ENCODE measurements around the gene MRPL20. TPM values are rescaled to one million over a fixed set of nuclear protein-coding genes. Genes with fewer than 3 reads are reported as not detected.

Gene MRPL20
- total and polyA plus RNA-seq, 4 donors: 60.1 to 181 (median 122) TPM

- Histone ChIP-seq H3K27me3 (ENCODE audit: control insufficient read depth in 3 of 3, insufficient read depth in 3 of 3, low read length in 2 of 3) (peaks cover 0 to 4% (median 0%) of the 10 kb centered on the region in 3 donors), H3K4me3 (no peak overlapping the region), H3K9ac (ENCODE audit: insufficient read depth in 1 of 2, low read length in 2 of 2) (no peak overlapping the region), H3K9me3 (ENCODE audit: control insufficient read depth in 4 of 4, insufficient read depth in 3 of 4, low read length in 3 of 4) (peaks cover 0 to 5% (median 0%) of the 10 kb centered on the region in 4 donors), H3K27ac (ENCODE audit: low read depth in 1 of 2, low read length in 1 of 2) (peak overlapping the region in 1 of 2 donors; percentile 74), H3K36me3 (ENCODE audit: control insufficient read depth in 4 of 4, insufficient read depth in 4 of 4, low read length in 4 of 4) (peaks cover 0 to 14% (median 5%) of the 10 kb centered on the region in 4 donors), H3K4me1 (ENCODE audit: control insufficient read depth in 5 of 5, insufficient read depth in 5 of 5, low read length in 5 of 5) (peaks cover 0 to 46% (median 9%) of the 10 kb centered on the region in 5 donors)
- no peak for TF ChIP-seq CTCF (IDR thresholded peaks at IDR 0.05; ENCODE audit: control extremely low read depth, extremely low read depth)
- no peak for ATAC-seq (ENCODE audit: insufficient read depth, low FRiP score)
- no peak for DNase-seq
- WGBS, 2 donors: 34 to 46% methylated on average over 6 to 8 of the region's 8 CpGs
Measured at GRCh38 chr1:1356166-1356795, 50.8 kb downstream of the MRPL20 start.

- DNase-seq (peak; percentile 50 to 78 (median 71)), ATAC-seq (ENCODE audit: insufficient read depth, low FRiP score) (no peak)
- H3K4me3 ChIP-seq: no peak overlapping the region
- peaks cover 0 to 14% (median 5%) of the 10 kb centered on the region in 4 donors for H3K36me3 ChIP-seq (ENCODE audit: control insufficient read depth in 4 of 4, insufficient read depth in 4 of 4, low read length in 4 of 4)
- H3K4me1 ChIP-seq (ENCODE audit: control insufficient read depth in 5 of 5, insufficient read depth in 5 of 5, low read length in 5 of 5): peaks cover 0 to 38% (median 9%) of the 10 kb centered on the region in 5 donors
- H3K9ac ChIP-seq (ENCODE audit: insufficient read depth in 1 of 2, low read length in 2 of 2): no peak overlapping the region
- TF ChIP-seq CTCF (IDR thresholded peaks at IDR 0.05; ENCODE audit: control extremely low read depth, extremely low read depth): no peak
- H3K9me3 ChIP-seq (ENCODE audit: control insufficient read depth in 4 of 4, insufficient read depth in 3 of 4, low read length in 3 of 4): peaks cover 0 to 2% (median 0%) of the 10 kb centered on the region in 4 donors
- WGBS, 2 donors: 4 to 6% methylated on average over 40 to 52 of the region's 52 CpGs
- no peak overlapping the region for H3K27ac ChIP-seq (ENCODE audit: low read depth in 1 of 2, low read length in 1 of 2)
- H3K27me3 ChIP-seq (ENCODE audit: control insufficient read depth in 3 of 3, insufficient read depth in 3 of 3, low read length in 2 of 3): no peaks in the 10 kb centered on the region
Measured at GRCh38 chr1:1355416-1355815, 51.7 kb downstream of the MRPL20 start.

- 23 to 35% methylated on average over 90 to 116 of the region's 116 CpGs for WGBS, 2 donors
- H3K27ac ChIP-seq (ENCODE audit: low read depth in 1 of 2, low read length in 1 of 2): no peak overlapping the region
- H3K4me1 ChIP-seq (ENCODE audit: control insufficient read depth in 5 of 5, insufficient read depth in 5 of 5, low read length in 5 of 5): peaks cover 0 to 31% (median 6%) of the 10 kb centered on the region in 5 donors
- TF ChIP-seq CTCF (IDR thresholded peaks at IDR 0.05; ENCODE audit: control extremely low read depth, extremely low read depth): no peak
- ATAC-seq (ENCODE audit: insufficient read depth, low FRiP score) (no peak), DNase-seq (no peak)
- no peaks in the 10 kb centered on the region for H3K27me3 ChIP-seq (ENCODE audit: control insufficient read depth in 3 of 3, insufficient read depth in 3 of 3, low read length in 2 of 3)
- peaks cover 0 to 14% (median 5%) of the 10 kb centered on the region in 4 donors for H3K36me3 ChIP-seq (ENCODE audit: control insufficient read depth in 4 of 4, insufficient read depth in 4 of 4, low read length in 4 of 4)
- H3K9ac ChIP-seq (ENCODE audit: insufficient read depth in 1 of 2, low read length in 2 of 2): no peak overlapping the region
- H3K4me3 ChIP-seq: no peak overlapping the region
- H3K9me3 ChIP-seq (ENCODE audit: control insufficient read depth in 4 of 4, insufficient read depth in 3 of 4, low read length in 3 of 4): peaks cover 0 to 2% (median 0%) of the 10 kb centered on the region in 4 donors
Measured at GRCh38 chr1:1354271-1355247, 52.5 kb downstream of the MRPL20 start.

All from lung (tissue), 12 donors.